SK-N-SH treated with all-trans-retinoic acid at 6 μM for 48 hours (cell line): ENCODE data around the gene TTC29.
"Not testable (repeated sequence)": the region's sequence is repeated elsewhere in the genome, so short reads cannot be mapped to it uniquely, and the experiment has no call there.

Experiments used
- ATAC-seq: fragments of 200-7000 bp; cut with Tn5 transposase; 3 replicates; pipeline ENCODE4 v1.9.1; 2020; ENCODE audit warnings: mild to moderate bottlenecking, moderate library complexity
- ARNTL ChIP-seq: fragments of 450-650 bp; formaldehyde crosslinking; IDR thresholded peaks from 2 replicates; pipeline ENCODE4 v1.5.0; 2020; ENCODE audit warnings: low read depth, mild to moderate bottlenecking, moderate library complexity, borderline replicate concordance
- BACH2 ChIP-seq: fragments of 250-450 bp; sonication (Bioruptor Pico); IDR thresholded peaks from 2 replicates; pipeline ENCODE4 v1.9.0; 2021; ENCODE audit warnings: mild to moderate bottlenecking, borderline replicate concordance
- CSDC2 ChIP-seq: fragments of 250-450 bp; sonication (Bioruptor Pico); IDR thresholded peaks from 2 replicates; pipeline ENCODE4 v1.5.0; 2020; ENCODE audit warnings: mild to moderate bottlenecking, moderate library complexity
- ESRRG ChIP-seq: fragments of 250-450 bp; sonication (Bioruptor Pico); IDR thresholded peaks from 2 replicates; pipeline ENCODE4 v1.6.1; 2021; ENCODE audit warnings: mild to moderate bottlenecking
- GLIS3 ChIP-seq: fragments of 250-450 bp; sonication (Bioruptor Pico); IDR thresholded peaks from 2 replicates; pipeline ENCODE4 v1.5.0; 2020; ENCODE audit warnings: mild to moderate bottlenecking, moderate library complexity
- ISL1 ChIP-seq: fragments of 250-450 bp; sonication (Bioruptor Pico); IDR thresholded peaks from 2 replicates; pipeline ENCODE4 v2.1.2; 2022; ENCODE audit warnings: mild to moderate bottlenecking, moderate library complexity
- OSR1 ChIP-seq: fragments of 250-450 bp; sonication (Bioruptor Pico); IDR thresholded peaks from 2 replicates; pipeline ENCODE4 v1.8.0; 2022; ENCODE audit warnings: moderate library complexity, mild to moderate bottlenecking, inconsistent platforms
- PATZ1 ChIP-seq: fragments of 250-450 bp; sonication (Bioruptor Pico); IDR thresholded peaks from 2 replicates; pipeline ENCODE4 v1.8.0; 2020; ENCODE audit warnings: mild to moderate bottlenecking, moderate library complexity, borderline replicate concordance
- PPARA ChIP-seq: fragments of 250-450 bp; sonication (Bioruptor Pico); IDR thresholded peaks from 2 replicates; pipeline ENCODE4 v1.5.0; 2020; ENCODE audit warnings: mild to moderate bottlenecking, borderline replicate concordance
- RARB ChIP-seq: fragments of 250-450 bp; sonication (Bioruptor Pico); IDR thresholded peaks from 2 replicates; pipeline ENCODE4 v1.8.0; 2021; ENCODE audit warnings: mild to moderate bottlenecking, moderate library complexity
- SNAI2 ChIP-seq: fragments of 250-450 bp; sonication (Bioruptor Pico); IDR thresholded peaks from 2 replicates; pipeline ENCODE4 v1.5.0; 2020; ENCODE audit warnings: mild to moderate bottlenecking, moderate library complexity
- TCF4 ChIP-seq: fragments of 250-450 bp; sonication (Bioruptor Pico); IDR thresholded peaks from 2 replicates; pipeline ENCODE4 v1.8.0; 2021; ENCODE audit warnings: mild to moderate bottlenecking, moderate library complexity, borderline replicate concordance
- TOX ChIP-seq: fragments of 250-450 bp; sonication (Bioruptor Pico); IDR thresholded peaks from 2 replicates; pipeline ENCODE4 v1.8.0; 2021; ENCODE audit warnings: mild to moderate bottlenecking, moderate library complexity, borderline replicate concordance
- TSHZ2 ChIP-seq: fragments of 250-450 bp; sonication (Bioruptor Pico); IDR thresholded peaks from 2 replicates; pipeline ENCODE4 v1.5.0; 2020; ENCODE audit warnings: mild to moderate bottlenecking, moderate library complexity
- ZC3H10 ChIP-seq: fragments of 250-450 bp; sonication (Bioruptor Pico); IDR thresholded peaks from 2 replicates; pipeline ENCODE4 v1.5.1; 2021; ENCODE audit warnings: mild to moderate bottlenecking, moderate library complexity
- ZFP30 ChIP-seq: fragments of 450-650 bp; formaldehyde crosslinking; IDR thresholded peaks from 2 replicates; pipeline ENCODE4 v1.5.0; 2022; ENCODE audit warnings: mild to moderate bottlenecking, moderate library complexity
- ZNF70 ChIP-seq: fragments of 450-650 bp; formaldehyde crosslinking; IDR thresholded peaks from 2 replicates; pipeline ENCODE4 v1.5.0; 2020; ENCODE audit warnings: mild to moderate bottlenecking, moderate library complexity
- ZNF8 ChIP-seq: fragments of 450-650 bp; formaldehyde crosslinking; IDR thresholded peaks from 2 replicates; pipeline ENCODE4 v1.5.0; 2020; ENCODE audit warnings: mild to moderate bottlenecking, moderate library complexity
- TF ChIP-seq, protein P1 (sequence below): fragments of 250-450 bp; sonication (Bioruptor Pico); IDR thresholded peaks from 2 replicates; pipeline ENCODE4 v1.5.1; 2020; ENCODE audit warnings: low read depth, mild to moderate bottlenecking, moderate library complexity
- TF ChIP-seq, protein P2 (sequence below): fragments of 250-450 bp; sonication (Bioruptor Pico); IDR thresholded peaks from 2 replicates; pipeline ENCODE4 v1.8.0; 2021; ENCODE audit warnings: low read depth, mild to moderate bottlenecking, moderate library complexity, borderline replicate concordance

Gene TTC29

DNA sequence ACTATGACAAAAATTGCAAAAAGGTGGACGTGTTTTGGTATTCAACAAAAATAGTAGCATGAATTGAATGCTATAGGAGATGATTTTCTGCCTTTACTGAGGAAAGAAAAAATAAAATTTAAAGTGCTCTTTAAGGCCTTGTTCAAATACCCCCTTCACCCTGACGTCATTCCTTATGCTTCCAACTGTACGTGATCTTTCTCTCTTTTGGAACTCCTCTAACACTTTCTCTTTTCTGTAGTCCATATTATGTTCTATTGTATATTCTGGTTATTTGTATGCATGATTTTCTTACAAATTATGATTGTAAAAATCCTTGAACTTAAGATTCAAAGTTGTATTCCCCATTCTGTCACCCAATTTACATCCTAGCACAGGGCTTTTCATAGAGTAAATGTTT lies 206.5 kb downstream of the TTC29 start:
- no peak for ATAC-seq
- TF ChIP-seq TSHZ2 (CRISPR knock-in tag) (no peak), ISL1 (CRISPR knock-in tag) (no peak), GLIS3 (no peak), ZC3H10 (CRISPR knock-in tag) (no peak), BACH2 (CRISPR knock-in tag) (no peak), CSDC2 (CRISPR knock-in tag) (no peak), TCF4 (CRISPR knock-in tag) (no peak)
- TF ChIP-seq, protein P1, sequence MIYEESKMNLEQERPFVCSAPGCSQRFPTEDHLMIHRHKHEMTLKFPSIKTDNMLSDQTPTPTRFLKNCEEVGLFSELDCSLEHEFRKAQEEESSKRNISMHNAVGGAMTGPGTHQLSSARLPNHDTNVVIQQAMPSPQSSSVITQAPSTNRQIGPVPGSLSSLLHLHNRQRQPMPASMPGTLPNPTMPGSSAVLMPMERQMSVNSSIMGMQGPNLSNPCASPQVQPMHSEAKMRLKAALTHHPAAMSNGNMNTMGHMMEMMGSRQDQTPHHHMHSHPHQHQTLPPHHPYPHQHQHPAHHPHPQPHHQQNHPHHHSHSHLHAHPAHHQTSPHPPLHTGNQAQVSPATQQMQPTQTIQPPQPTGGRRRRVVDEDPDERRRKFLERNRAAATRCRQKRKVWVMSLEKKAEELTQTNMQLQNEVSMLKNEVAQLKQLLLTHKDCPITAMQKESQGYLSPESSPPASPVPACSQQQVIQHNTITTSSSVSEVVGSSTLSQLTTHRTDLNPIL (CRISPR knock-in tag): no peak
- TF ChIP-seq, all 23 proteins: peak for 0

DNA sequence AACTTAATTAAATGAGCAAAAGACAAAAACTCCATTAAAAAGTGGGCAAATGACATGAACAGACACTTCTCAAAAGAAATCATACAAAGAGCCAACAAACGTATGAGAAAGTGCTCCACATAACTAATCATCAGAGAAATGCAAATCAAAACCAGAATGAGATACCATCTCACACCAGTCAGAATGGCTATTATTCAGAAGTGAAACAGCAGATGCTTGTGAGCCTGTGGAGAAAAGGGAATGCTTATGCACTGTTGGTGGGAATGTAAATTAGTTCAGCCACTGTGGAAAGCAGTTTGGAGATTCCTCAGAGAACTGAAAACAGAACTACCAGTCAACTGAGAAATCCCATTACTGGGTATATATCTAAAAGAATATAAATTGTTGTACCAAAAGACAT lies 222.1 kb downstream of the TTC29 start:
- not testable (repeated sequence) for ATAC-seq

GRCh38 chr4:146709956-146710355 lies 235.7 kb downstream of the TTC29 start:
- no peak for TF ChIP-seq PATZ1 (CRISPR knock-in tag)
- TF ChIP-seq ZFP30: no peak
- TF ChIP-seq ISL1 (CRISPR knock-in tag): no peak
- no peak for TF ChIP-seq TOX (CRISPR knock-in tag)
- no peak for TF ChIP-seq OSR1 (CRISPR knock-in tag)
- TF ChIP-seq RARB (CRISPR knock-in tag): no peak
- TF ChIP-seq, protein P2, sequence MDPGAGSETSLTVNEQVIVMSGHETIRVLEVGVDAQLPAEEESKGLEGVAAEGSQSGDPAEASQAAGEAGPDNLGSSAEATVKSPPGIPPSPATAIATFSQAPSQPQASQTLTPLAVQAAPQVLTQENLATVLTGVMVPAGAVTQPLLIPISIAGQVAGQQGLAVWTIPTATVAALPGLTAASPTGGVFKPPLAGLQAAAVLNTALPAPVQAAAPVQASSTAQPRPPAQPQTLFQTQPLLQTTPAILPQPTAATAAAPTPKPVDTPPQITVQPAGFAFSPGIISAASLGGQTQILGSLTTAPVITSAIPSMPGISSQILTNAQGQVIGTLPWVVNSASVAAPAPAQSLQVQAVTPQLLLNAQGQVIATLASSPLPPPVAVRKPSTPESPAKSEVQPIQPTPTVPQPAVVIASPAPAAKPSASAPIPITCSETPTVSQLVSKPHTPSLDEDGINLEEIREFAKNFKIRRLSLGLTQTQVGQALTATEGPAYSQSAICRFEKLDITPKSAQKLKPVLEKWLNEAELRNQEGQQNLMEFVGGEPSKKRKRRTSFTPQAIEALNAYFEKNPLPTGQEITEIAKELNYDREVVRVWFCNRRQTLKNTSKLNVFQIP: no peak
- no peak for TF ChIP-seq ARNTL (CRISPR knock-in tag)
- no peak for TF ChIP-seq GLIS3
- no peak for TF ChIP-seq TSHZ2 (CRISPR knock-in tag)
- no peak for TF ChIP-seq ZNF70 (CRISPR knock-in tag)
- TF ChIP-seq ZNF8 (CRISPR knock-in tag): no peak
- no peak for TF ChIP-seq SNAI2 (CRISPR knock-in tag)
- ATAC-seq: no peak

GRCh38 chr4:146699910-146700309 lies 245.8 kb downstream of the TTC29 start:
- no peak for ATAC-seq
- TF ChIP-seq TCF4 (CRISPR knock-in tag) (no peak), SNAI2 (CRISPR knock-in tag) (no peak), TSHZ2 (CRISPR knock-in tag) (no peak), ESRRG (no peak), PPARA (CRISPR knock-in tag) (no peak), GLIS3 (no peak)
- TF ChIP-seq, protein P2: no peak
